ENCODE results near the gene ATOSA.

- TF ChIP-seq CTCF (IDR thresholded peaks at IDR 0.05; ENCODE audit: poor library complexity) (no peak), EZH2 (IDR thresholded peaks at IDR 0.05; ENCODE audit: borderline replicate concordance) (no peak)
Observed at GRCh38 chr15:52695154-52695553, 16.0 kb upstream of the ATOSA start.
